ENCODE measurements around the gene CAMKK1. TPM values are rescaled to one million over a fixed set of nuclear protein-coding genes. Genes with fewer than 3 reads are reported as not detected.

CAMKK1 gene
- total RNA-seq, 1 donor from 2014 or later = 9.0 TPM

- FAIRE-seq (no peak), DNase-seq (ENCODE audit: low spot score in 2 of 2) (no peak)
Observed at GRCh38 chr17:3918372-3919122, 25.7 kb upstream of the CAMKK1 start.

GRCh38 chr17:3917391-3917931 lies 24.6 kb upstream of the CAMKK1 start:
- DNase-seq (ENCODE audit: low spot score in 2 of 2) (no peak), FAIRE-seq (no peak)

- FAIRE-seq = no peak
- no peak for DNase-seq (ENCODE audit: low spot score in 2 of 2)
Observed at GRCh38 chr17:3916825-3917224, 24.0 kb upstream of the CAMKK1 start.

GRCh38 chr17:3915995-3916696 lies 23.3 kb upstream of the CAMKK1 start, which contains the start of gene P2RX1:
Gene P2RX1, minus strand, starts transcription at chr17:3916465. Its CDS starts 240 bp downstream, at chr17:3916225.
- DNase-seq (ENCODE audit: low spot score in 2 of 2) = no peak
- no peak for FAIRE-seq

- DNase-seq (ENCODE audit: low spot score in 2 of 2) = no peak
- no peak for FAIRE-seq
Observed at GRCh38 chr17:3915581-3915994, 22.7 kb upstream of the CAMKK1 start.

- DNase-seq (ENCODE audit: low spot score in 2 of 2) = no peak
- no peak for FAIRE-seq
Observed at GRCh38 chr17:3914312-3914670, 21.4 kb upstream of the CAMKK1 start.

- DNase-seq (ENCODE audit: low spot score in 2 of 2) = peak; percentile 70 to 87
- no peak for FAIRE-seq
Observed at GRCh38 chr17:3913531-3914311, 20.9 kb upstream of the CAMKK1 start.

GRCh38 chr17:3912827-3913226 lies 20.0 kb upstream of the CAMKK1 start:
- FAIRE-seq (no peak), DNase-seq (ENCODE audit: low spot score in 2 of 2) (no peak)

GRCh38 chr17:3911271-3912053 lies 18.6 kb upstream of the CAMKK1 start:
- FAIRE-seq (no peak), DNase-seq (ENCODE audit: low spot score in 2 of 2) (no peak)

- no peak for DNase-seq (ENCODE audit: low spot score in 2 of 2)
- FAIRE-seq = no peak
Observed at GRCh38 chr17:3910420-3911270, 17.8 kb upstream of the CAMKK1 start.

- FAIRE-seq (no peak), DNase-seq (ENCODE audit: low spot score in 2 of 2) (no peak)
Observed at GRCh38 chr17:3909257-3909656, 16.4 kb upstream of the CAMKK1 start.

GRCh38 chr17:3907483-3908216 lies 14.8 kb upstream of the CAMKK1 start:
- DNase-seq (ENCODE audit: low spot score in 2 of 2) (no peak), FAIRE-seq (no peak)

- FAIRE-seq (no peak), DNase-seq (ENCODE audit: low spot score in 2 of 2) (no peak)
Observed at GRCh38 chr17:3906881-3907280, 14.0 kb upstream of the CAMKK1 start.

GRCh38 chr17:3905017-3905520 lies 12.2 kb upstream of the CAMKK1 start:
- FAIRE-seq (no peak), DNase-seq (ENCODE audit: low spot score in 2 of 2) (no peak)

GRCh38 chr17:3904501-3904900 lies 11.6 kb upstream of the CAMKK1 start:
- DNase-seq (ENCODE audit: low spot score in 2 of 2) (no peak), FAIRE-seq (no peak)

GRCh38 chr17:3903881-3904290 lies 11.0 kb upstream of the CAMKK1 start:
- FAIRE-seq (no peak), DNase-seq (ENCODE audit: low spot score in 2 of 2) (no peak)

- DNase-seq (ENCODE audit: low spot score in 2 of 2) (no peak), FAIRE-seq (no peak)
Observed at GRCh38 chr17:3903051-3903825, 10.4 kb upstream of the CAMKK1 start.

- DNase-seq (ENCODE audit: low spot score in 2 of 2) = no peak
- FAIRE-seq = no peak
Observed at GRCh38 chr17:3900646-3901045, 7.8 kb upstream of the CAMKK1 start.

Data from frontal cortex (tissue), 4 donors.